C4-2B (cell line): Measurements from ENCODE around the gene TBL2.

ENCODE experiments used
- ZFX ChIP-seq: fragments of 450-650 bp; IDR thresholded peaks from 2 replicates; pipeline ENCODE4 v1.6.1; 2017
- TF ChIP-seq, protein P1 (sequence below): fragments of 450-650 bp; conservative IDR thresholded peaks from 2 replicates; pipeline ENCODE4 v1.5.1; 2017; ENCODE audit warnings: mild to moderate bottlenecking

DNA sequence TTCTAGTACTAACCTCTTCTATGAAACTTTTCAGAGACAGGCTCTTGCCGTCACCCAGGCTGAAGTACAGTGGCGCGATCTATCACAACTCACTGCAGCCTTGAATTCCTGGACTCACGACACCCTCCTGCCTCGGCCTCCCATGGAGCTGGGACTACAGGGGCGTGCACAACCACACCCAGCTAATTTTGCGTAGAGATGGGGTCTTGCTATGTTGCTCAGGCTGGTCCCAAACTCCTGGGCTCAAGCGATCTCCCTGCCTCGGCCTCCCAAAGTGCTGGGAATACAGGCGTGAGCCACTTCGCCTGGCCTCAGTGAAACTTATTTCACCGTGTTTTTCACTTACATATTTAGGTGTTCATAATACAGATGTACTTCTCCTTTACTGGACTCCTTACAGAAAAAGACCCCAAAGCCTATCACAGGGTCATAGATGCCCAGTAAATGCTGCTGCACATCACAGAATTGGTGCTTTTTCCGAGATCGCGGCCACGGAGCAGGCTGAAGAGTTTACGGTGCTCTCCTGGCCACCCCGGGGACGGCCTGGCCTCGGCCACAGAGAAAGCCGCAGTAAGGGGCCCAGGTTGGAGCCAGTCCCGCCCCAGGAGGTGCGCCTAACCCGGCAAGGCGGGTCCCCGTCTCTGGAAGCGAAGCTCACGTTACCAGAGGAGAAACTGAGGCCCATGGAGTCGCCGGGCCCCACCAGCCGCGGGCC is 595 bp downstream of the TBL2 start:
- TF ChIP-seq, protein P1, sequence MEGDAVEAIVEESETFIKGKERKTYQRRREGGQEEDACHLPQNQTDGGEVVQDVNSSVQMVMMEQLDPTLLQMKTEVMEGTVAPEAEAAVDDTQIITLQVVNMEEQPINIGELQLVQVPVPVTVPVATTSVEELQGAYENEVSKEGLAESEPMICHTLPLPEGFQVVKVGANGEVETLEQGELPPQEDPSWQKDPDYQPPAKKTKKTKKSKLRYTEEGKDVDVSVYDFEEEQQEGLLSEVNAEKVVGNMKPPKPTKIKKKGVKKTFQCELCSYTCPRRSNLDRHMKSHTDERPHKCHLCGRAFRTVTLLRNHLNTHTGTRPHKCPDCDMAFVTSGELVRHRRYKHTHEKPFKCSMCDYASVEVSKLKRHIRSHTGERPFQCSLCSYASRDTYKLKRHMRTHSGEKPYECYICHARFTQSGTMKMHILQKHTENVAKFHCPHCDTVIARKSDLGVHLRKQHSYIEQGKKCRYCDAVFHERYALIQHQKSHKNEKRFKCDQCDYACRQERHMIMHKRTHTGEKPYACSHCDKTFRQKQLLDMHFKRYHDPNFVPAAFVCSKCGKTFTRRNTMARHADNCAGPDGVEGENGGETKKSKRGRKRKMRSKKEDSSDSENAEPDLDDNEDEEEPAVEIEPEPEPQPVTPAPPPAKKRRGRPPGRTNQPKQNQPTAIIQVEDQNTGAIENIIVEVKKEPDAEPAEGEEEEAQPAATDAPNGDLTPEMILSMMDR: no peak
- peak; percentile 97; the same call in 1 of the 2 replicates for TF ChIP-seq ZFX
